Measurements from ENCODE around the gene OLFML2A.

The OLFML2A gene

GRCh38 chr9:124780757-124781151 lies 3.8 kb downstream of the OLFML2A start:
- Histone ChIP-seq H3K9me3 (ENCODE audit: insufficient read depth, low read length) (no peaks in the 10 kb centered on the region), H3K9me2 (replicated peaks; ENCODE audit: insufficient read depth, low read length) (no peaks in the 10 kb centered on the region), H3K9ac (ENCODE audit: low read length) (no peak overlapping the region), H3F3A (ENCODE audit: insufficient read depth) (no peaks in the 10 kb centered on the region), H3K36me3 (ENCODE audit: low read length) (no peaks in the 10 kb centered on the region), H3K27me3 (ENCODE audit: low read length) (no peaks in the 10 kb centered on the region), H4K20me1 (ENCODE audit: low read depth, low read length) (no peaks in the 10 kb centered on the region), H3K79me2 (ENCODE audit: insufficient read depth, low read length) (no peaks in the 10 kb centered on the region), H2AFZ (ENCODE audit: low read depth, low read length, severe bottlenecking) (no peak overlapping the region), H3K4me2 (ENCODE audit: low read depth, low read length, poor library complexity, severe bottlenecking) (no peak overlapping the region), H3K27ac (ENCODE audit: low read depth, low read length) (no peak overlapping the region), H3K4me3 (ENCODE audit: insufficient read depth, low read length, poor library complexity, severe bottlenecking) (no peak overlapping the region)
- TF ChIP-seq EZH2phosphoT487 (conservative IDR thresholded peaks at IDR 0.05; ENCODE audit: low read length) (no peak), CTCF (IDR thresholded peaks at IDR 0.05; ENCODE audit: insufficient read depth, low read length, poor library complexity, severe bottlenecking) (no peak)

DNA sequence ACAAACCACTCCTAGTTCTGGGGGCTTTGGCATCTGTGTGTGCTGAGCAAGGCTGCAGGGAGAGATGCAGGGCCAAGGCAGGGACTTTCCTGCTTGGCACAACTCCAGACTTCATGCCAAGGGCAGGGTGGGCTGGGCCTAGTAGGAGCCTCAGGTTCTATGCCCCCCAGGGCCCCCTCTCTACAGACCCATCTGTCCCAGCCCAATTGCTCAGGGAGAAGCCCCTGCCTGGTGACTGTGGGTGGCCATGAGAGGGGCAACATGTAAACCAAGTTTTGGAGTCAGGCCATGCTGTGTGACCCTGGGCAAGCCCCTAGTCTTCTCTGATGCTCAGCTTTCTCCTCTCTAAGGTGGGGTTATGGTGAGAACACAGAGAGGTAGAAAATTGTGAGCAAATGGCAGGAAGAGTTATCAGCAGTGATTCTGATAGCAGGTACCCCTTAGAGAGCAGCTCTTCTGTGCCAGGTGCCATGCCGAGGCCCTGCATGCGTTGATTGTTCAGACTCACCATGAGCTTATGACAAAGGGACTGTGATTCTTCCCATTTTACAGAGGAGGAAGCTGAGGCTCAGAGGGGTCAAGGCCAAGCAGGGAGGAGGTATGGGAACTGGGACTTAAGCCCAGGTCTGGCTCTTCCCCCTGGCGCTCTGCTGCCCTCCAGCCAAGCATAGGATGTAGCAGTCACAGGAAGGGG lies 5.2 kb downstream of the OLFML2A start:
- Histone ChIP-seq H4K20me1 (ENCODE audit: low read depth, low read length) (no peaks in the 10 kb centered on the region), H3K4me2 (ENCODE audit: low read depth, low read length, poor library complexity, severe bottlenecking) (no peak overlapping the region), H2AFZ (ENCODE audit: low read depth, low read length, severe bottlenecking) (no peak overlapping the region)

DNA sequence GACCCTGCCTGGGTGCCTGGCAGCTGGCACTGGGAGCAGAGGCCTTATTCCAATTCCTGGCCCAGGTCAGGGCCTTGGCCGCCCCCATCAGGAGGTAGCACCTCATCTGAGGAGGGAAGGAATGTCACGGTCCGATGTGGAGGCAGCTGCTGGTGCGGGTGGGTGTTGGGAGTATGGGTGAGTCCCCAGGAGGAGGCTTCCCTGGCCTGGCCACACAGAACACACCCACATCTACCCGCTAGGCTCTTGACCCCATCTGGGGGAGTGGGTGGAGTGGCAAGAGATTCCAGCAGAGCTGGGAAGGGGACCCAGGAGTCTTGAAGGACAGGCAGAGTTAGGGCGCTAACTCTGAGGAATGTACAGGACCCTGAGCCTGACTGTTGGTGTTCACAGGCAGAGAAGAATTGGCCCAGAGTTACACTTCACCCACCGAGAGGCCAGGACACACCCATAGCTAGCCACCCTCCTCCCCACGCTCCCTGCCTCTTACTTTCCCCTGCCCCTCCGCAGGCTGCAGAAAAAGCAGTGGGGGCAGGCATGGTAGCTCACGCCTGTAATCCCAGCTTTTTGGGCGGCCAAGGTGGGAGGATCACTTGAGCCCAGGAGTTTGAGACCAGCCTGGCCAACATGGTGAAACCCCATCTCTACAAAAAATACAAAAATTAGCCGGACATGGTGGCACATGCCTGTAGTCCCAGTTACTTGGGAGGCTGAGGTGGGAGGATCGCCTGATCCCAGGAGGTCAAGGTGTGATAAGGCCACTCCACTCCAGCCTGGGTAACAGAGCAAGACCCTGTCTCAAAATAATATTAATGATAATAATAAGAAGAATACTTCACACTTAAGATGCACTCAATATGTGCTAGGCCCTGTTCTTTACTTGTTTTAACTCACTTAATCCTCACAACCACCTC lies 6.0 kb downstream of the OLFML2A start:
- Histone ChIP-seq H3K79me2 (ENCODE audit: insufficient read depth, low read length) (no peaks in the 10 kb centered on the region), H3K36me3 (ENCODE audit: low read length) (no peaks in the 10 kb centered on the region), H3F3A (ENCODE audit: insufficient read depth) (no peaks in the 10 kb centered on the region), H4K20me1 (ENCODE audit: low read depth, low read length) (no peaks in the 10 kb centered on the region), H3K9me2 (replicated peaks; ENCODE audit: insufficient read depth, low read length) (no peaks in the 10 kb centered on the region), H3K4me3 (ENCODE audit: insufficient read depth, low read length, poor library complexity, severe bottlenecking) (no peak overlapping the region), H3K27ac (ENCODE audit: low read depth, low read length) (no peak overlapping the region), H3K4me2 (ENCODE audit: low read depth, low read length, poor library complexity, severe bottlenecking) (no peak overlapping the region), H3K27me3 (ENCODE audit: low read length) (no peaks in the 10 kb centered on the region), H3K9me3 (ENCODE audit: insufficient read depth, low read length) (no peaks in the 10 kb centered on the region), H2AFZ (ENCODE audit: low read depth, low read length, severe bottlenecking) (no peak overlapping the region), H3K9ac (ENCODE audit: low read length) (no peak overlapping the region)
- TF ChIP-seq EZH2phosphoT487 (conservative IDR thresholded peaks at IDR 0.05; ENCODE audit: low read length), result no peak
- TF ChIP-seq CTCF (IDR thresholded peaks at IDR 0.05; ENCODE audit: insufficient read depth, low read length, poor library complexity, severe bottlenecking), result no peak

More for the DNA sequence above, 5.2 kb downstream of the OLFML2A start:
- no peaks in the 10 kb centered on the region for H3K36me3 ChIP-seq (ENCODE audit: low read length)
- H3K79me2 ChIP-seq (ENCODE audit: insufficient read depth, low read length), result no peaks in the 10 kb centered on the region
- H3K9me3 ChIP-seq (ENCODE audit: insufficient read depth, low read length), result no peaks in the 10 kb centered on the region
- H3F3A ChIP-seq (ENCODE audit: insufficient read depth), result no peaks in the 10 kb centered on the region
- H3K4me3 ChIP-seq (ENCODE audit: insufficient read depth, low read length, poor library complexity, severe bottlenecking), result no peak overlapping the region
- no peaks in the 10 kb centered on the region for H3K27me3 ChIP-seq (ENCODE audit: low read length)
- no peak overlapping the region for H3K27ac ChIP-seq (ENCODE audit: low read depth, low read length)
- no peak for TF ChIP-seq CTCF (IDR thresholded peaks at IDR 0.05; ENCODE audit: insufficient read depth, low read length, poor library complexity, severe bottlenecking)
- no peak for TF ChIP-seq EZH2phosphoT487 (conservative IDR thresholded peaks at IDR 0.05; ENCODE audit: low read length)
- no peaks in the 10 kb centered on the region for H3K9me2 ChIP-seq (replicated peaks; ENCODE audit: insufficient read depth, low read length)
- H3K9ac ChIP-seq (ENCODE audit: low read length), result no peak overlapping the region
